GM19099 (cell line): ENCODE measurements around the gene SERINC1.

Experiments used
- POLR2A ChIP-seq: IDR thresholded peaks from 3 replicates; pipeline ENCODE4 v1.6.1; 2011; ENCODE audit warnings: low read depth; ENCODE audit not compliant: insufficient read length; ENCODE audit errors: extremely low read depth

Gene SERINC1

GRCh38 chr6:122471107-122472021, at the start of gene SERINC1:
TSS of gene SERINC1 (minus strand) at chr6:122471807. CDS start at chr6:122471737, 70 bp downstream.
- TF ChIP-seq POLR2A: peak; percentile 88

GRCh38 chr6:122511193-122511924, 39.8 kb upstream of the SERINC1 start:
- no peak for TF ChIP-seq POLR2A

GRCh38 chr6:122501475-122501874, 29.9 kb upstream of the SERINC1 start:
- no peak for TF ChIP-seq POLR2A

GRCh38 chr6:122495612-122496011, 24.0 kb upstream of the SERINC1 start:
- no peak for TF ChIP-seq POLR2A

GRCh38 chr6:122494665-122495272, 23.2 kb upstream of the SERINC1 start:
- TF ChIP-seq POLR2A: no peak

- TF ChIP-seq POLR2A: no peak
Measured at GRCh38 chr6:122491919-122492555, 20.4 kb upstream of the SERINC1 start.

- TF ChIP-seq POLR2A: no peak
Measured at GRCh38 chr6:122490607-122491006, 19.0 kb upstream of the SERINC1 start.

GRCh38 chr6:122484760-122485159, 13.2 kb upstream of the SERINC1 start:
- no peak for TF ChIP-seq POLR2A

GRCh38 chr6:122482750-122483080, 11.1 kb upstream of the SERINC1 start:
- no peak for TF ChIP-seq POLR2A

- no peak for TF ChIP-seq POLR2A
Measured at GRCh38 chr6:122476131-122476530, 4.5 kb upstream of the SERINC1 start.

GRCh38 chr6:122472022-122472340, 374 bp upstream of the SERINC1 start:
- no peak for TF ChIP-seq POLR2A

GRCh38 chr6:122461885-122462284, 9.7 kb downstream of the SERINC1 start:
- no peak for TF ChIP-seq POLR2A

- TF ChIP-seq POLR2A: no peak
Measured at GRCh38 chr6:122459240-122459639, 12.4 kb downstream of the SERINC1 start.

GRCh38 chr6:122458087-122458486, 13.5 kb downstream of the SERINC1 start:
- TF ChIP-seq POLR2A: no peak

GRCh38 chr6:122454673-122455072, 16.9 kb downstream of the SERINC1 start:
- no peak for TF ChIP-seq POLR2A

GRCh38 chr6:122452509-122452908, 19.1 kb downstream of the SERINC1 start:
- no peak for TF ChIP-seq POLR2A

- TF ChIP-seq POLR2A: no peak
Measured at GRCh38 chr6:122449069-122449468, 22.5 kb downstream of the SERINC1 start.
